Measurements from ENCODE around the gene TTC23.

The TTC23 gene

GRCh38 chr15:99268431-99268830, 19.1 kb upstream of the TTC23 start:
- no peak for TF ChIP-seq TAF1 (IDR thresholded peaks at IDR 0.05; ENCODE audit: borderline replicate concordance, low read depth, low read length)
- no peak for TF ChIP-seq POLR2A (IDR thresholded peaks at IDR 0.05; ENCODE audit: low read depth, low read length)
- TF ChIP-seq POLR2AphosphoS5 (IDR thresholded peaks at IDR 0.05; ENCODE audit: low read depth, low read length): no peak
- FAIRE-seq (no peak), DNase-seq (ENCODE audit: insufficient read length) (no peak)

GRCh38 chr15:99267957-99268356, 18.6 kb upstream of the TTC23 start:
- TF ChIP-seq TAF1 (IDR thresholded peaks at IDR 0.05; ENCODE audit: borderline replicate concordance, low read depth, low read length): no peak
- TF ChIP-seq POLR2AphosphoS5 (IDR thresholded peaks at IDR 0.05; ENCODE audit: low read depth, low read length): no peak
- no peak for TF ChIP-seq POLR2A (IDR thresholded peaks at IDR 0.05; ENCODE audit: low read depth, low read length)
- DNase-seq (ENCODE audit: insufficient read length) (no peak), FAIRE-seq (no peak)

- DNase-seq (ENCODE audit: insufficient read length) (no peak), FAIRE-seq (no peak)
- TF ChIP-seq POLR2AphosphoS5 (IDR thresholded peaks at IDR 0.05; ENCODE audit: low read depth, low read length) (no peak), POLR2A (IDR thresholded peaks at IDR 0.05; ENCODE audit: low read depth, low read length) (no peak), TAF1 (IDR thresholded peaks at IDR 0.05; ENCODE audit: borderline replicate concordance, low read depth, low read length) (no peak)
Measured at GRCh38 chr15:99265541-99266070, 16.2 kb upstream of the TTC23 start.

GRCh38 chr15:99264125-99264524, 14.7 kb upstream of the TTC23 start:
- DNase-seq (ENCODE audit: insufficient read length) (no peak), FAIRE-seq (no peak)
- TF ChIP-seq POLR2A (IDR thresholded peaks at IDR 0.05; ENCODE audit: low read depth, low read length): no peak
- TF ChIP-seq TAF1 (IDR thresholded peaks at IDR 0.05; ENCODE audit: borderline replicate concordance, low read depth, low read length): no peak
- no peak for TF ChIP-seq POLR2AphosphoS5 (IDR thresholded peaks at IDR 0.05; ENCODE audit: low read depth, low read length)

- TF ChIP-seq TAF1 (IDR thresholded peaks at IDR 0.05; ENCODE audit: borderline replicate concordance, low read depth, low read length) (no peak), POLR2A (IDR thresholded peaks at IDR 0.05; ENCODE audit: low read depth, low read length) (no peak), POLR2AphosphoS5 (IDR thresholded peaks at IDR 0.05; ENCODE audit: low read depth, low read length) (no peak)
- no peak for FAIRE-seq
- DNase-seq (ENCODE audit: insufficient read length): no peak
Measured at GRCh38 chr15:99257107-99257750, 7.8 kb upstream of the TTC23 start.

GRCh38 chr15:99253381-99254090, 4.2 kb upstream of the TTC23 start:
- TF ChIP-seq POLR2A (IDR thresholded peaks at IDR 0.05; ENCODE audit: low read depth, low read length) (no peak), TAF1 (IDR thresholded peaks at IDR 0.05; ENCODE audit: borderline replicate concordance, low read depth, low read length) (no peak), POLR2AphosphoS5 (IDR thresholded peaks at IDR 0.05; ENCODE audit: low read depth, low read length) (no peak)
- FAIRE-seq (no peak), DNase-seq (ENCODE audit: insufficient read length) (no peak)

- no peak for TF ChIP-seq POLR2A (IDR thresholded peaks at IDR 0.05; ENCODE audit: low read depth, low read length)
- TF ChIP-seq POLR2AphosphoS5 (IDR thresholded peaks at IDR 0.05; ENCODE audit: low read depth, low read length): no peak
- no peak for TF ChIP-seq TAF1 (IDR thresholded peaks at IDR 0.05; ENCODE audit: borderline replicate concordance, low read depth, low read length)
- no peak for DNase-seq (ENCODE audit: insufficient read length)
- no peak for FAIRE-seq
Measured at GRCh38 chr15:99252326-99252725, 2.9 kb upstream of the TTC23 start.

- peak; percentile 70 for DNase-seq (ENCODE audit: insufficient read length)
- TF ChIP-seq TAF1 (IDR thresholded peaks at IDR 0.05; ENCODE audit: borderline replicate concordance, low read depth, low read length): peak; percentile 93
- TF ChIP-seq POLR2AphosphoS5 (IDR thresholded peaks at IDR 0.05; ENCODE audit: low read depth, low read length): peak; percentile 97
- peak; percentile 97 for TF ChIP-seq POLR2A (IDR thresholded peaks at IDR 0.05; ENCODE audit: low read depth, low read length)
- peak; percentile 100 for FAIRE-seq
Measured at GRCh38 chr15:99250857-99251841, 1.8 kb upstream of the TTC23 start, which contains the start of gene LRRC28. TSS of gene LRRC28 (plus strand) at chr15:99251481. CDS start at chr15:99255958, 4,477 bp downstream.

GRCh38 chr15:99250494-99250856, 1.1 kb upstream of the TTC23 start:
- FAIRE-seq: no peak
- no peak for DNase-seq (ENCODE audit: insufficient read length)
- no peak for TF ChIP-seq POLR2A (IDR thresholded peaks at IDR 0.05; ENCODE audit: low read depth, low read length)
- TF ChIP-seq TAF1 (IDR thresholded peaks at IDR 0.05; ENCODE audit: borderline replicate concordance, low read depth, low read length): no peak
- TF ChIP-seq POLR2AphosphoS5 (IDR thresholded peaks at IDR 0.05; ENCODE audit: low read depth, low read length): no peak

- DNase-seq (ENCODE audit: insufficient read length) (no peak), FAIRE-seq (no peak)
- no peak for TF ChIP-seq POLR2A (IDR thresholded peaks at IDR 0.05; ENCODE audit: low read depth, low read length)
- no peak for TF ChIP-seq POLR2AphosphoS5 (IDR thresholded peaks at IDR 0.05; ENCODE audit: low read depth, low read length)
- TF ChIP-seq TAF1 (IDR thresholded peaks at IDR 0.05; ENCODE audit: borderline replicate concordance, low read depth, low read length): no peak
Measured at GRCh38 chr15:99250001-99250400, 620 bp upstream of the TTC23 start.

All from GM12892 (cell line).